GM20000 (cell line): Measurements from ENCODE around the gene PDE11A.
A peak's percentile ranks its signal among the peaks of the same experiment; 100 is the strongest.

ENCODE experiments used
- DNase-seq: peaks from one replicate; pipeline ENCODE4 v3.0.0; 2012; ENCODE audit warnings: low spot score
- TF ChIP-seq, protein P1 (sequence below): IDR thresholded peaks from 2 replicates; pipeline ENCODE4 v1.5.1; 2012; ENCODE audit warnings: mild to moderate bottlenecking, control low read depth; ENCODE audit errors: extremely low read depth, missing control alignments

Gene PDE11A

DNA sequence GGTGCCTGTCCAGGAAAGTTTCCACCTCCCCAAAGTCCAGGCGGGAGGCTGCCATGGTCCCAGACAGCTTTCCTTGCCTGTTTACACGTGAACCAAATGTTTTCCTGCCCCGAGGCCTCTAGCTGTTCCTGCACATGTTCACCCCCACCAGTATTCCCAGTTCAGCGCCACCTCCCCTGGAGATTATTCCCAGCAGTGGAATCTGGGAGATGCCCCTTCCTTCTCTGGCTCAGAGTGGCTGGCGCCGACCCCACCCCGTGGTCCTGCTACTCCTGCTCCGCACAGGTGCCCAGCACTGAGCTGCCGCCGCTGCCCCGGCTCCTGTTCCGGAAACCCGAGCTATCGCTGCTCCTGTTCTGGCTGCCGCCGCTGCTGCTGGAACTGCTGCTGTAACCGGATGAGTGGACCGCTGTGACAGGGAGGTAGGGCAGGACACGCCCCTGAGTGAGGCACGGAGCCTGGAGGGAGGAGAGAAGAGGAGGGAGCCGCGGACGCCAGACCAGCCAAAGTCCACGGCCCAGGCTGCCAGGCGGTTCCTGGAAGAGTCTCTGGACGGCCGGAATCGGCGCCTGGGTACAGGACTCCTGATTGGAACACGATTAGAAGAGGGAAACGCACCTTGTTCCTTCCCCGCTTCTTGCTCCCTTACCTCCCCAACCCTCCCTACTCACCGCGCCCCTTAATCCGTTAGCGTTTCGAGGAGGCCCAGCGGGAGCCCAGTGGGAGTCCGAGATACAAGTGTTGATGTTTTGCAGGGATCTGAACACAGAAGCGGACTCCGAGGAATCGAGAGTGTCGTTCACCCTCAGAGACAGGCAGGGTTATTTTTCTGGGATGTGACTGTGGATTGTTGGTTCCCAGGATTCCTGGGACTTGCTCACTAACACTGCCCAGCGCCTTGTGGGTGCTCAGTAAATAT, at the start of gene PDE11A:
TSS of gene PDE11A (minus strand) at position 395 of the 919 bp plus-strand sequence. CDS start at position 55, 340 bp downstream.
- TF ChIP-seq, protein P1, sequence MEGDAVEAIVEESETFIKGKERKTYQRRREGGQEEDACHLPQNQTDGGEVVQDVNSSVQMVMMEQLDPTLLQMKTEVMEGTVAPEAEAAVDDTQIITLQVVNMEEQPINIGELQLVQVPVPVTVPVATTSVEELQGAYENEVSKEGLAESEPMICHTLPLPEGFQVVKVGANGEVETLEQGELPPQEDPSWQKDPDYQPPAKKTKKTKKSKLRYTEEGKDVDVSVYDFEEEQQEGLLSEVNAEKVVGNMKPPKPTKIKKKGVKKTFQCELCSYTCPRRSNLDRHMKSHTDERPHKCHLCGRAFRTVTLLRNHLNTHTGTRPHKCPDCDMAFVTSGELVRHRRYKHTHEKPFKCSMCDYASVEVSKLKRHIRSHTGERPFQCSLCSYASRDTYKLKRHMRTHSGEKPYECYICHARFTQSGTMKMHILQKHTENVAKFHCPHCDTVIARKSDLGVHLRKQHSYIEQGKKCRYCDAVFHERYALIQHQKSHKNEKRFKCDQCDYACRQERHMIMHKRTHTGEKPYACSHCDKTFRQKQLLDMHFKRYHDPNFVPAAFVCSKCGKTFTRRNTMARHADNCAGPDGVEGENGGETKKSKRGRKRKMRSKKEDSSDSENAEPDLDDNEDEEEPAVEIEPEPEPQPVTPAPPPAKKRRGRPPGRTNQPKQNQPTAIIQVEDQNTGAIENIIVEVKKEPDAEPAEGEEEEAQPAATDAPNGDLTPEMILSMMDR: no peak
- DNase-seq: peak; percentile 9

DNA sequence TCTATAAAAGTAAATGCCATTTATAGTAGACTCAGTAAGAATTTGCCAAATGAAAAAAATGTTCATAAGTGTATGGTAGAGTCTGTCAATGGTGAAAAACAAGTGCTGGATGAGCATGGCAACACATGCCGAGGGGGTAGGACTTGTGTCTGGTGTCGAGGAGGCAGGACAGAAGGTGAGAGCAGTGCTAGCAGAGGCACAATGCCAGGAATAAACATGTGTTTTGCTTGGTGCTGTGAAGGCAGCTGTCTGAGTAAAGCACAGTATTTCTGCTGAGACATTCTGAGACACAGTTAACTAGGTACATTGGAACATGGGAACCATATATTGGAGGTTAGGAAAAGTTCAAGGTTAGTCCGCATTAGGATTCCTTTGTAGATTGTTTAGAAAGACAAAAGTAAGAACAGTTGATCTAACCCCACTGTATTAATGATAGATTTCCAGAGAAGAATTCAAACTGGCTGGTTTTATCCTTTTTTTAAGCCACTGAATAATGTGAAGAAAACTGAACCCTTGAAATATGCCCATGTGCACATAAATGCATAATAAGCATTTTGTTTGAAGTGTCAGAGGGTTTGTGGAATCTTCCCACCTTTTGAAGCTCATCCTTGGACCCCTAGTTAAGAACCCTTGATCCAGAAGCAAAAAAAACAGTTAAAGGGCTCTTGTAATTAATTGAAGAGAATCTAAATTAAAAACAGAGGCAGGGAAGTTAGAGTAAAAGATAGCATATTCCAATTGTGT, 46.8 kb upstream of the PDE11A start:
- TF ChIP-seq, protein P1: no peak

DNA sequence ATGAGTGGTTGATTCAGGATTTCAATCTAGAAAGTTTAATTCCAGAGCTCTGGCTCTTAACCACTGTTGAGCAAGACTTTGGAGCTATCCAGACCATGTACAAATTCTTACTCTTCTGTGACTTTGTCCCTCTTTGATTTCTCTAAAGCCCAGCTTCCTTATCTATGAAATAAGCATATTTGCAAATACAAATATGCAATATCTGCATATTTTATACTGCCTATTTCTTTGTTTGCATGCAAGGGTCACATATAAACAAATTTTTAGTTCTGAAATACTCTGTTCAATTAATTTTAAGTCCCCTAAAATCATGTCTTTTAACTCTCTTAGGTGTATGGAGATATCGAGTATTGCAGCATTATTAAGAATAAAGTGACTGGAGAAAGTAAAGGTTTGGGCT, 45.1 kb upstream of the PDE11A start:
- TF ChIP-seq, protein P1: no peak
- DNase-seq: no peak

More for the DNA sequence above, 46.8 kb upstream of the PDE11A start:
- no peak for DNase-seq

DNA sequence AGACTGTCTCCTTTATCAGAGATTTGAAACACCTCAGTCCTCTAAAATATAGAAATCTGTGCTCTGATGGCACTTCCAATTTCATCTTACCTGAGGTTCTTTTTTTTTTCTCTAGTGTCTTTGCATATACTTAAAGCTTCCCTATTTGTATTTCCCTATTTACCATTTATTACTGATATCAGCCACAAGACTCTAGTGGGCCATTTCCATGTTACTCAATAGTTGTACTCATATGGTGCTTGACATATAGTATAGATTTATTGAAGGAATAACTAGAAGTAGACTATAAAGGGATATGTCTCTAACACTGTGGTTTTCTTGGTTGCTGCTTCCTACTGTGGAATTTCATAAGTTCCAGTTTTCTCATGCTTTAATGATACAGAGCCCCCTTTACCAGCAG, 42.7 kb upstream of the PDE11A start:
- TF ChIP-seq, protein P1: no peak
- DNase-seq: no peak

DNA sequence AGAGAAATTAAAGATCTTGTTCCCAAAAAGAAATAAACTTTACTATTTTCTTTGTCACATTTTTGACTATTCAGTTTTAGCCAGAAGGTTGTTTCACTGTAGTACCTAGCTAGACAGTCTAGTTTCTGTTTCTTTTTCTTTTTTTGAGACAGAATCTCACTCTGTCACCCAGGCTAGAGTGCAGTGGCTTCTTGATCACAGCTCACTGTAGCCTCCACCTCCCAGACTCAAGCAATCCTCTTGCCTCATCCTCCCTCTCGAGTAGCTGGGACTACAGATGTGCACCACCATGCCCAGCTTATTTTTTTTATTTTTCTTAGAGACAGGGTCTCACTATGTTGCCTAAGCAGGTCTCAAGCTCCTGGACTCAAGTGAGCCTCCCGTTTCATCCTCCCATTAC, 41.9 kb upstream of the PDE11A start:
- TF ChIP-seq, protein P1: no peak
- peak; percentile 31 for DNase-seq

DNA sequence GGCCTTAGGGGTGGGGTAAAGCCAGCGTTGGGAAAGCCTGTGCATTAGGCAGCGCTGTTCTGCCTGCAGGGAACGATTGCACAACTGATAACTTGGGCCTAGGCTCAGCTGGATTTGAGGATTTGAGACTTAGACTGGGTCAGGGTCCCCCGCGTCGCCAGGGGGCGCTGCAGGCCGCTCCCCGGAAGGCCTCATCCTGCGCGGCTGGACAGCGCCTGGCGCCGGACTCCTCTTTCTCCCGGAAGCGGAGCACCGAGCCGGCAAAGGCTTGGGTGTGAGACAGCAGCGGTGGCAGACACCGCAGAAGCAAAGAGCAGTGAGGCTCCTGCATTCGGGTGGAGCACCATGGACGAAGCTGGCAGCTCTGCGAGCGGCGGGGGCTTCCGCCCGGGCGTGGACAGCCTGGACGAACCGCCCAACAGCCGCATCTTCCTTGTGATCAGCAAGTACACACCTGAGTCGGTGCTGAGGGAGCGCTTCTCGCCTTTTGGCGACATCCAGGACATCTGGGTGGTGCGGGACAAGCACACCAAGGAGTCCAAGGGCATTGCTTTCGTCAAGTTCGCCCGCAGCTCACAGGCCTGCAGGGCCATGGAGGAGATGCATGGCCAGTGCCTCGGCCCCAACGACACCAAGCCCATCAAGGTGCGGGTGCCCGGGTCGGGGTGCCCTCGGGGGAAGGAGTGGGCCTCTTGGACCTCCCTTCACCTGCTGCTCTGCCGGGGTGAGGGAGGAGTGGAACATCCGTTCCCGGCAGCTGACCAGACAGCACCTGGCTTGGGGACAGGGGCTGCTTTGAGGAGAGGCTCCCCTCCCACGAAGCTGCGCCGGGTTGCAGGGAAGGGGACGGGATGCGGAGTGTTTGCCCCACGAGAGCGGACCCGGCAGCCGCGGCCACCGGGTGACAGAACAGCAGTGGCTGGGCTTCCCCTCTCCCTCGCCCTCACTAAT, 39.9 kb upstream of the PDE11A start, which contains the start of gene RBM45:
TSS of gene RBM45 (plus strand) at position 236 of the 951 bp plus-strand sequence. CDS start at position 346, 110 bp downstream.
- peak; percentile 90 for DNase-seq
- TF ChIP-seq, protein P1: peak; percentile 84
